Sigmoid colon (tissue), 4 donors: Measurements from ENCODE around the gene FER1L5.

ENCODE experiments used
- POLR2AphosphoS5 ChIP-seq, 4 donors: sonication (generic); formaldehyde crosslinking; IDR thresholded peaks; one replicate each; pipeline ENCODE4 v1.6.1; 2017; ENCODE audit warnings: antibody characterized with exemption in 4 of 4
- TF ChIP-seq, protein P1 (sequence below), 4 experiments: fragments of 450-650 bp in 3 of 4; fragments of 200-600 bp in 1 of 4; IDR thresholded peaks; one replicate each; pipeline ENCODE4 v1.5.1; 2016 to 2019; ENCODE audit warnings: antibody characterized with exemption in 4 of 4, mild to moderate bottlenecking in 3 of 4, moderate library complexity in 2 of 4

DNA sequence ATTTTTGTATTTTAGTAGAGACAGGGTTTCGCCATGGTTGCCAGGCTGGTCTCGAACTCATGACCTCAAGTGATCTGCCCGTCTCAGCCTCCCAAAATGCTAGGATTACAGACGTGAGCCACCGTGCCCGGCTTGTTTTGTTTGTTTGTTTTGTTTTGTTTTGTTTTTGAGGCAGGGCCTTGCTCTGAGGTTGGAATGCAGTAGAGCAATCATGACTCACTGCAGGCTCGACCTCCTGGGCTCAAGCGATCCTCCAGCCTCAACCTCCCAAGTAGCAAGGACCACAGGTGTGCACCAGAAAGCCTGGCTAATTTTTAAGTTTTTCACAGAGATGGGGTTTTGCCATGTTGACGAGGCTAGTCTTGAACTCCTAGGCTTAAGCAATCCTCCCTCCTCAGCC lies 109.2 kb downstream of the FER1L5 start:
- TF ChIP-seq POLR2AphosphoS5 (IDR thresholded peaks at IDR 0.05), result no peak
- TF ChIP-seq, protein P1, sequence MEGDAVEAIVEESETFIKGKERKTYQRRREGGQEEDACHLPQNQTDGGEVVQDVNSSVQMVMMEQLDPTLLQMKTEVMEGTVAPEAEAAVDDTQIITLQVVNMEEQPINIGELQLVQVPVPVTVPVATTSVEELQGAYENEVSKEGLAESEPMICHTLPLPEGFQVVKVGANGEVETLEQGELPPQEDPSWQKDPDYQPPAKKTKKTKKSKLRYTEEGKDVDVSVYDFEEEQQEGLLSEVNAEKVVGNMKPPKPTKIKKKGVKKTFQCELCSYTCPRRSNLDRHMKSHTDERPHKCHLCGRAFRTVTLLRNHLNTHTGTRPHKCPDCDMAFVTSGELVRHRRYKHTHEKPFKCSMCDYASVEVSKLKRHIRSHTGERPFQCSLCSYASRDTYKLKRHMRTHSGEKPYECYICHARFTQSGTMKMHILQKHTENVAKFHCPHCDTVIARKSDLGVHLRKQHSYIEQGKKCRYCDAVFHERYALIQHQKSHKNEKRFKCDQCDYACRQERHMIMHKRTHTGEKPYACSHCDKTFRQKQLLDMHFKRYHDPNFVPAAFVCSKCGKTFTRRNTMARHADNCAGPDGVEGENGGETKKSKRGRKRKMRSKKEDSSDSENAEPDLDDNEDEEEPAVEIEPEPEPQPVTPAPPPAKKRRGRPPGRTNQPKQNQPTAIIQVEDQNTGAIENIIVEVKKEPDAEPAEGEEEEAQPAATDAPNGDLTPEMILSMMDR (IDR thresholded peaks at IDR 0.05), result no peak
